IPS-NIHi7 (cell line): ENCODE measurements around the gene TOP3B.

Experiments used
- DNase-seq: peaks from one replicate; pipeline ENCODE4 v3.0.0; 2012; ENCODE audit warnings: mixed read lengths; ENCODE audit errors: extremely low spot score

Gene TOP3B

DNA sequence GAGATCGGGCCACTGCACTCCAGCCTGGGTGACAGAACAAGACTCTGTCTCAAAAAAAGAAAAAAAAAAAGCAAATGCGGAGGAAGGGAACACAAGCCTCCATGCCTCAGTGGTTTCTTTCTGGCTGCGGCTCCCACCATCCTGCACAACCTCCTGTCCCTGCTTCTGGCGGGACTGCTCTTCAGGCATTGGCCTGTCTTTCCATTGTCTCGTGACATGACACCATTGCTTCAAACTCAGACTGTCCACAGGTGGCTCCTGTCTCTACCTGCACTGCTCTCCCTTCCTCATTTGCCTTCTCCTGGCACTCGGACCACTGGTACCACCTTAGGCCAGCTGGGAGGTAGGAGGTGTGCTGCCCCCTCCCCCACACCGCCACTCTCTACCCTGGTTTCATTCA is 19.3 kb downstream of the TOP3B start:
- no peak for DNase-seq

DNA sequence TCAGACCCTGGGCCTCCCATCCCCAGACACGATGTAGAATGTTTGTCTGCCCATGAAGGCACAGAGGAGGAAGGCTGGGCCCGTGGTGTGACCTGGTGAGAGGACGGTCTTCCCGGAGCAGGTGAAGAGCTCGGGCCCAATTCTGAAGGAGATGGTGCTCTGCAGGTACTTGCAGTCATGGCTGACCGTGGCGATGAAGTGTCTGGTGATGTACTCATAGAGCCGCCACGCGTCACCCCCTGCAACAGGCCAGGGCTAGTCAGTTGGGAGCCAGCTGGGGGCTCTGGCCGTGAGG is 20.0 kb downstream of the TOP3B start:
- DNase-seq: no peak

- DNase-seq: no peak
Measured at GRCh38 chr22:21961886-21962654, 20.5 kb downstream of the TOP3B start.

DNA sequence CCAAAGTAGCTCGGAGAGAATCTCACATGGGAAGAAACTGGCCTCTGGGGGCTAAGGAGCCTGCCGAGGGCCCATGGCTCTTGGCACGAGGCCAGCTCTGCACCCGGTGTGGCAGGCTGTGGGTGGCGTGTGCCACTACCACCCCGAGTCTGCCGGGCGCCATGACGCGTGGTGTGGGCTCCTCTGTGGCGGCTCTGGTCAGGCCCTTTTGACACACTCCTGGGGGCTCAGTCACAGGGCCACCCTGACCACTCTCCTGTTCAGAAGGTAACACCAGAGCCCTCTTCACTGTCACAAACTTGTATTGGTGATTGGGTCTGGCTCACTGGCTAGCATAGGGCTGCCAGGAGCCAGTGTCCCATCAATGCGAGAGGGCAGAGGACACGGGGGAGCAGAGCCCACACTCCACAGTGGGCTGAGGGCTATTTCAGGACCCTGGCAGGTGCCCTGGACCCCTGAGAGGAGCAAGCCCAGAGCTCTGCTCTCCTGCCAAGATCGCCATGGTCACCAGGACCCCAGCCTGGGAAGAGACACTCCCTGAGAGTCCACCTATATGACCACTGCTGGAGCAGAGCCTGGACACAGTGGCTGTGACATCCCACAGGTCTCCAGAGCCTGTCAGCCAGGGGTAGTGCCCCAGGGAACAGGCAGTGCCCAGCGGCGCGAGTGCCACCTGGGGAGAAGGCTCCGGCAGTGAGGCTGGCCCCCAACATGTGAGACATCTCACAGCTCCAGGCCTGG is 21.3 kb downstream of the TOP3B start:
- no peak for DNase-seq

GRCh38 chr22:21960200-21961126 is 22.1 kb downstream of the TOP3B start:
- no peak for DNase-seq

DNA sequence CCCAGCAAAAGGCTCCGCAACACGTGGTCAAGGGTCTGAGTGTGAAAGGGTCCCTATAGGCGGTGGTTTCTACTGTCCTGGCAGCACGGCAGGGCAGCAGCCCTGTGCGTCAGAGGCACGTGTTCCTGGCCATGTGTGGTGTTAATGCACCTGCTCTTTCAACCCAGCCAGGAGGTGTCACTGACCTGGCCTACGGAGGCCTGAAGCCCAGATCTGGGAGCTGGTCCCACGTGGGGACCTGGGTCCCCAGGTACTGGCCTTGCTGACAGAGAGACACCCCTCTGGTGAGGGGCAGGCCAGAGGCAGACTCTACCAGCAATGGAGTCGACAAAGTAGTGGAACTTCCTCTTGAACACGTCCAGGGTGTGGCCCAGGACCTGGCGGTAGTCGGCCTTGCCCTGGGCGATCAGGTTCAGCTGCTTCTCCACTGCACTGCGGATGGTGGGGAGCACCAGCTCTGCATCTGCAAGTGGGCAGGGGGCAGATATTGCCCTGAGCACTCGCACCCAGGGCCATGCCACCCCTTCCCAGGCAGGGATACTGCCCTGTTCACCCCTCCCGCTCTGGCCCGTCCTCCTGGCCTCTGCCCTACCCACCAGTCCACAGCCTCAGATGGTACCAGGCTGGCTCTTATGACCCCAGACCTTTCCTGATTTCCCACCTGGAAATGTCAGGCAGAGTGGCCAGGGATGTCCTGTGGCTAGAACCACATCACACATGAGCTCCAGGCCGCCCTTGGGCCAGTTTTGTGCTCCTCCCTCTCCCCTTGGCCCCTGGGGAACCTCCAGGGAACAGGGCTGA is 23.1 kb downstream of the TOP3B start:
- DNase-seq: no peak

DNA sequence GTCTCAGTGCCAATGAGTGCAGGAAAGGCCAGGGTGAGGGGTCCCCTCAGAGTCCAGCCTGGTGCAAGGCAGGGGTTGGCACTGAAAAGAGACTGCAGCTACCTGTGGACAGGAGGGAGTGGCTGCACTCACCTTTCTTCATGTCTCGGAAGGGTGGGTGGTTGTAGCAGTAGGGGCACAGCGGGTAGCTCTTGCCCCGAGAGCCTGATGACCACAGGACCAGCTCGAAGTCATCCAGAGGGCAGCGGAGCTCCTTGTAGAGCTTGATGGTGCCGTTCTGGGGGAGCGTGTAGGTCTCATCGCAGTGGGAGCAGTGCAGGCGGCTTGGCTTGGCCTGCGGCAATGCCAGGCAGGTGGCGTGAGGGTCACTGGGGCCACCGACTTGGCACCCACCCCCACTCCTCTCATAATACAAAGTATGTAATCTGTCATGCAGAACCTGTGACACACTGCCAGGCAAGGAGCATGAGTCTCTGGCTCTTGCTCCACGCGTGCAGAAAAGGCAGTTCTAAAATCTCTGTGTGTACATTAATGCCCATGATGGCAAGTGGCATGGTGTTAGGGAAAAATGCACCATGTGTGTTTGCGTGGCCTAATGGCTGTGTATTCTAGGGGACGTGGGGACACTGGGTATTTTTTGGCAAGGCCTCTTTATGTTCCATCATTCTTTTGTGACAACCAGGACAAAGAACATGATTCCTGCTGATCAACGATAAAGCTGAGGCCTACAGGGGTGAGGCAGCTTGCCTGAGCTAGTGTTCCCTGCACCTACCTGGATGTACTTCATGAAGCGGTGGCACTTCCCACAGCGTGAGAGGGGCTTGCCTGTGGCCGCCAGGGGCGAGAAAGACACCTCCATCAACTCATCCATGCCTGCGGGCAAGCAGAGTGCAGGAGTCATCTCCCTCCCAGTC is 24.0 kb downstream of the TOP3B start:
- DNase-seq: no peak

DNA sequence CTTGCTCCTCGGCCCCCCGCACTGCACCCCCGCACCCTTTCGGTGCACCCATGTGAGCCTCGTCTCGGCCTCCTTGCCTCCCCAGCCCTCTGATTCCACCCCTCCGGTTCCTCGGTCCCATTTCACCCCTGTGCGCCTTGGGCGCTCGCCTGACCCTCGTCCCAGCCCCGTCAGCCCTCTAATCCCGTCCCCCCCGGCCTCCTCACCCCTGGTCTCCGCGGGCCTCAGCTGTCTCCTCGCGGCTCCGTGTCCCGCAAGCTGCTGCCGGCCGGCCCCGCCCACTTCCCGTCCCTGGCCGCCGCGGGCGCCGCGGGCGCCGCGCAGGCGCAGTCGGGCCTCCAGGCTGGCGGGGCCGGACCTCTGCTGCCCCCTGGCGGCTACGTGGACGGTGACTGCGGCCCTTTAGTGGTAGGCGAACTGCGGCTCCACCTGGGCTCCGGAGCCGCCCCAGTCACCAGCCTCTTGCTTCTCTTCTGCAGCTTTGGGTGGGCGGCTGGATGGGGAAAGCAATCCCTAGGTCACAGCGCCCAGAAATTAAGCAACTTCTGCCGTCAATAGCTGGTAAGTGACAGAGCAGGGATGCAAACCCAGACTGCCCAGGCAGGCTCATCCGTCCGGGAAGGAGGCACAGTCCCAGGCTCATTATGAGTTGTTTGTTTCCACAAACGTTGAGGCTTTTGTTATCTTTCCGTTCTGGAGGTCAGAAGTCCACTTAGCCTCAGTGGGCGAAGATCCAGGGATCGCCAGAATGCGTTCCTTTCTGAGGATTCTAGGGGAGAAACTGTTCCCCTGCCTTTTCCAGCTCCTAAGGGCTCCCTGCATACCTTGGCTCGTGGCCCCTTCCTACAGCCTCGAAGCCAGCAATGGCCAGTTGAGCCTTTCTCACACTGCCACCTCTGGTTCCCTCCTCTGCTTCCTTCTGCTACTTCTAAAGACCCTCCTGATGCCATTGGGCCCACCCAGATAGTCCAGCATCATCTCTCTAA is 29.7 kb downstream of the TOP3B start, which contains the start of gene PPM1F:
PPM1F (minus strand) TSS at position 263 of the 986 bp plus-strand sequence. CDS start 6,800 bp downstream, outside the sequence.
- DNase-seq: peak; percentile 96

- DNase-seq: peak; percentile 46
Measured at GRCh38 chr22:21951931-21952465, 30.6 kb downstream of the TOP3B start.

GRCh38 chr22:21951062-21951461 is 31.5 kb downstream of the TOP3B start:
- DNase-seq: no peak

- DNase-seq: no peak
Measured at GRCh38 chr22:21949948-21950347, 32.6 kb downstream of the TOP3B start.

- DNase-seq: no peak
Measured at GRCh38 chr22:21949569-21949918, 33.0 kb downstream of the TOP3B start.

- no peak for DNase-seq
Measured at GRCh38 chr22:21948824-21949568, 33.6 kb downstream of the TOP3B start.

DNA sequence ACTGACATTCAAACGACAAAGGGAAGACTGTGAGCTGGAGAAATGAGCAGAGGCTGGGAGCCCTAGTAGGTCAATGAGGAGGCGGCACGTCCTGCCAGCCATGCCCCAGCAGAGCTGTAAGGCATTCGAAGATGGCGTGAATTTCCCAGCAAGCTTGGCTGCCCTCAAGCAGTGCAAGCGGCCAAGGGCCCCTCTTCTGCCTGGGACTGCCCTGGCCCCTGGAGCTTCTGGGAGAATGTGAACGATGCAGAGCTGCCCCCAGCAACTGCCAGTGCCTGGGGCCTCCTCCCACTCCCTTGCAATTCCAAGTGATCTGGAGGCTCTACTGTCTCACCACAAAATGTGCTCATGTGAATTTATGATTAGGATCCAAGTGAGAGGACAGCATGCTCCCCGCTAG is 34.2 kb downstream of the TOP3B start:
- DNase-seq: no peak

GRCh38 chr22:21947040-21948014 is 35.3 kb downstream of the TOP3B start:
- DNase-seq: peak; percentile 52

GRCh38 chr22:21946262-21946925 is 36.2 kb downstream of the TOP3B start:
- DNase-seq: no peak
